Colonic mucosa (tissue), 4 donors: Measurements from ENCODE around the gene HDAC4. TPM values are rescaled to one million over a fixed set of nuclear protein-coding genes. Genes with fewer than 3 reads are reported as not detected.

Experiments
- DNase-seq: peaks from one replicate; pipeline ENCODE4 v3.0.0-alpha.2; 2020
- H3K27ac ChIP-seq: fragments of 200-600 bp; one replicate; pipeline ENCODE4 v1.8.0; 2021
- H3K27me3 ChIP-seq: fragments of 200-600 bp; one replicate; pipeline ENCODE4 v1.8.0; 2021
- H3K36me3 ChIP-seq: fragments of 200-600 bp; one replicate; pipeline ENCODE4 v1.8.0; 2021
- H3K4me1 ChIP-seq: fragments of 200-600 bp; one replicate; pipeline ENCODE4 v1.8.0; 2021; ENCODE audit warnings: mild to moderate bottlenecking
- H3K4me3 ChIP-seq: fragments of 200-600 bp; one replicate; pipeline ENCODE4 v1.8.0; 2021
- H3K9ac ChIP-seq, 2 donors: one replicate each; pipeline ENCODE4 v1.7.0; 2013; ENCODE audit warnings: control low read depth in 2 of 2, low read depth in 2 of 2, low read length in 2 of 2
- H3K9me3 ChIP-seq: fragments of 200-600 bp; one replicate; pipeline ENCODE4 v1.8.0; 2021
- CTCF ChIP-seq: fragments of 200-600 bp; IDR thresholded peaks from one replicate; pipeline ENCODE4 v1.8.0; 2022; ENCODE audit warnings: antibody characterized with exemption, mild to moderate bottlenecking
- intact Hi-C: fragments of 100-400 bp; cut with DNase I; formaldehyde crosslinking; loops from one replicate; pipeline ENCODE4 v1.14.1; 2022
- total RNA-seq, 2 donors: library from RNA; stranded (reverse); fragmentation: NEBNext Ultra II Directional in 1 of 2; extraction: Animal tissue kit (Norgen Biotek cat#: 25700) in 1 of 2; gene quantifications; one replicate each; pipeline ENCODE4 v1.2.1, GENCODE V29; 2021
- donor health status: healthy.
- donor health status: DM: no; HTN: no; CAD: no.
- donor health status: DM: no; HTN: no; CAD: no.

HDAC4 gene
- total RNA-seq, 2 donors from 2014 or later = 35.3 to 46.8 TPM

GRCh38 chr2:239082425-239082824, 318.4 kb downstream of the HDAC4 start:
- TF ChIP-seq CTCF = no peak
- no peaks in the 10 kb centered on the region for H3K27me3 ChIP-seq
- H3K27ac ChIP-seq = no peak overlapping the region
- H3K4me1 ChIP-seq = no peaks in the 10 kb centered on the region
- intact Hi-C loops = no loop called here
- no peaks in the 10 kb centered on the region for H3K9me3 ChIP-seq
- no peak overlapping the region for H3K9ac ChIP-seq
- H3K36me3 ChIP-seq = no peaks in the 10 kb centered on the region
- DNase-seq = no peak
- no peak overlapping the region for H3K4me3 ChIP-seq

GRCh38 chr2:239081622-239082021, 319.2 kb downstream of the HDAC4 start:
- no peaks in the 10 kb centered on the region for H3K9me3 ChIP-seq
- H3K27me3 ChIP-seq = no peaks in the 10 kb centered on the region
- no peaks in the 10 kb centered on the region for H3K4me1 ChIP-seq
- no peak overlapping the region for H3K4me3 ChIP-seq
- no peak overlapping the region for H3K27ac ChIP-seq
- intact Hi-C loops = no loop called here
- no peak for TF ChIP-seq CTCF
- no peaks in the 10 kb centered on the region for H3K36me3 ChIP-seq
- no peak for DNase-seq
- no peak overlapping the region for H3K9ac ChIP-seq

DNA sequence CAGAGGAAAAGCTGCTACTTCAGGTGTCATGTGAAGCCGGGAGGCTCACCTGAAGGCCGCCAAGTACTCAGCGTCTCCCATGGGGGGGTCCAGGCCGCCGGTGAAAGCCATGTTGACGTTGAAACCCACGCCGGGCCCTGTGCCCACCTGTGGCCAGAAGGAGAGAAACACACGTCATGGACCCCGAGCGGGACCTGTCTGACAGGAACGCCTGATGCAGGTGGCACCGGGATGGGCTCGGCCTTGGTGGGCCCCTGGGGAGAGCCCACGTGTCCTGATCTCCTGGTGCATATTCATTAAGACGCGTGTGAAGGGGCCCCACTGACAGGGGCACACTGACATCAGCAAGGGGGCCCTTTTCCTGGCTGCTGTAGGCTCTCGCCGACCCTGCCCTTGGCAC, 319.8 kb downstream of the HDAC4 start:
- no peaks in the 10 kb centered on the region for H3K4me1 ChIP-seq
- DNase-seq = no peak
- H3K4me3 ChIP-seq = no peak overlapping the region
- intact Hi-C loops = no loop called here
- no peaks in the 10 kb centered on the region for H3K36me3 ChIP-seq
- H3K9ac ChIP-seq = no peak overlapping the region
- H3K27ac ChIP-seq = no peak overlapping the region
- no peaks in the 10 kb centered on the region for H3K27me3 ChIP-seq
- no peaks in the 10 kb centered on the region for H3K9me3 ChIP-seq
- no peak for TF ChIP-seq CTCF

- intact Hi-C loops = no loop called here
- no peak overlapping the region for H3K9ac ChIP-seq
- no peaks in the 10 kb centered on the region for H3K9me3 ChIP-seq
- H3K36me3 ChIP-seq = no peaks in the 10 kb centered on the region
- no peak for DNase-seq
- no peak for TF ChIP-seq CTCF
- H3K4me3 ChIP-seq = no peak overlapping the region
- no peaks in the 10 kb centered on the region for H3K27me3 ChIP-seq
- no peaks in the 10 kb centered on the region for H3K4me1 ChIP-seq
- no peak overlapping the region for H3K27ac ChIP-seq
These were observed 321.0 kb downstream of the HDAC4 start for GRCh38 chr2:239079671-239080294.

DNA sequence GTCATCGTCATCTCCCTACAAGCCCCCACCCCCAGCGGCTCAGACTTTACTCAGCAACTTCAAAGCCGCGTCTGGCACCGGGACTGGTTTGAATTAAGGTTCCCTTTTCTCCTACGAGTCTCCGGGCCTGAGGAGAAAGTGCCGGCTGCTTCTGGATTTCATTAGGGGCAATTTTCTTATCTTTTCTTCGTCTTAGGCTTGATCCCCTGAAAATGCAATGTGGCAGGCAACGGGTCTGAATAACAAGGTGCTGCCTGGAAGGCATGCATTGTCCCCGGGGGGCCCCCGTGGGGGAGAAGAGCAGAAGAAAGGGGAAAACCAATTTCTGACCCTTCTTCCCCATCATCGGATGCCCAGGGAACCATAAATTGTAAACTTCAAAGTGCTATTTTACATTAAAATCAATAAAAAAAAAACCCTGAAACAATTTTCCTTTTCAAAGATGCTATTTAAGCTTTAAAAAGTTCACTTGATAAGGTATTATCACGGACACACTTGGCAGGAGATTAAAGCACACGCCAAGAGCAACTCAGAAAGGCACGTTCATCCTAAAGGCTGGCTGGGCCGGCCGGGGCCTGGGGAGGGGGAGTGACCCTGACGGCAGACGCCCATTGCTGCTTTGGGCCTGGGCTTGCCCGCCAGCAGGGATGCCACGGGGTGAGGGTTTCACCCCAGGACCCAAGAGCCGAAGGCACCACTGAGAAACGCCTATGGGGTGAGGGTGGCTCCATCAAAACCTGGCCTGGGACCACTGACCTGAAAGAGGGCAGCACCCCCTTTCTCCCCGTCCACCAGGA, 322.5 kb downstream of the HDAC4 start:
- intact Hi-C loops = no loop called here
- TF ChIP-seq CTCF = no peak
- Histone ChIP-seq H3K9me3 (no peaks in the 10 kb centered on the region), H3K4me3 (no peak overlapping the region), H3K27me3 (no peaks in the 10 kb centered on the region), H3K27ac (no peak overlapping the region), H3K4me1 (no peaks in the 10 kb centered on the region), H3K9ac (no peak overlapping the region), H3K36me3 (no peaks in the 10 kb centered on the region)
- DNase-seq = no peak
